Naive thymus-derived CD4-positive, alpha-beta T cell (primary cell): ENCODE measurements around the gene SYNGR2. TPM values are rescaled to one million over a fixed set of nuclear protein-coding genes. Genes with fewer than 3 reads are reported as not detected.

Experiments
- ATAC-seq: fragments of 150-1000 bp; cut with Tn5 transposase; 2 replicates; pipeline ENCODE4 v1.10.0; 2021; ENCODE audit warnings: mild to moderate bottlenecking, moderate library complexity
- CTCF ChIA-PET: fragments of 350-600 bp; sonication (Branson Sonifier 250); formaldehyde crosslinking; loops from one replicate; lab custom pipeline; 2021; ENCODE audit warnings: antibody characterized with exemption; lab: Charles Lee
- POLR2A ChIA-PET: fragments of 350-600 bp; sonication (Branson Sonifier 250); formaldehyde crosslinking; loops from one replicate; lab custom pipeline; 2021; ENCODE audit warnings: antibody characterized with exemption, inconsistent platforms; lab: Charles Lee
- DNase-seq, 9 donors: peaks; one replicate each; pipeline versions ENCODE4 v3.0.0 to v3.0.0-alpha.2; 2020 to 2022; ENCODE audit warnings: mixed read lengths in 1 of 9
- H3K27ac ChIP-seq: one replicate; pipeline ENCODE4 v1.7.0; 2013; ENCODE audit warnings: mild to moderate bottlenecking, low read depth, low read length, moderate library complexity
- H3K27me3 ChIP-seq, 2 donors: one replicate each; pipeline ENCODE4 v1.7.0; 2013; ENCODE audit warnings: low read length in 2 of 2, mild to moderate bottlenecking in 2 of 2, moderate library complexity in 2 of 2; ENCODE audit not compliant: control insufficient read depth in 2 of 2, insufficient read depth in 2 of 2
- H3K36me3 ChIP-seq, 3 experiments: 1 replicate in 2 of 3; 2 replicates in 1 of 3; pipeline ENCODE4 v1.7.0; 2013; ENCODE audit warnings: low read length in 3 of 3, mild to moderate bottlenecking in 3 of 3, moderate library complexity in 1 of 3; ENCODE audit not compliant: insufficient read depth in 3 of 3, control insufficient read depth in 2 of 3
- H3K4me1 ChIP-seq, 2 donors: one replicate each; pipeline ENCODE4 v1.7.0; 2013; ENCODE audit warnings: low read length in 2 of 2, mild to moderate bottlenecking in 2 of 2, moderate library complexity in 1 of 2; ENCODE audit not compliant: control insufficient read depth in 2 of 2, insufficient read depth in 2 of 2
- H3K4me3 ChIP-seq: 2 replicates; pipeline ENCODE4 v1.7.0; 2013; ENCODE audit warnings: mild to moderate bottlenecking, low read length
- H3K9me3 ChIP-seq, 3 experiments: 1 replicate in 2 of 3; 2 replicates in 1 of 3; pipeline ENCODE4 v1.7.0; 2013; ENCODE audit warnings: low read length in 3 of 3; ENCODE audit not compliant: control insufficient read depth in 2 of 3
- H3K27ac Mint-ChIP-seq, 9 donors: one replicate each; pipeline ENCODE4 v1.8.0; 2020 to 2022; ENCODE audit warnings: mixed read lengths in 9 of 9, mild to moderate bottlenecking in 8 of 9, moderate library complexity in 5 of 9, inconsistent platforms in 2 of 9
- H3K27me3 Mint-ChIP-seq, 5 donors: one replicate each; pipeline ENCODE4 v1.8.0; 2021 to 2022; ENCODE audit warnings: mixed read lengths in 5 of 5, mild to moderate bottlenecking in 1 of 5
- H3K36me3 Mint-ChIP-seq, 5 donors: one replicate each; pipeline ENCODE4 v1.8.0; 2020 to 2022; ENCODE audit warnings: mixed read lengths in 5 of 5, mild to moderate bottlenecking in 3 of 5, inconsistent platforms in 1 of 5
- H3K4me1 Mint-ChIP-seq, 7 donors: one replicate each; pipeline ENCODE4 v1.8.0; 2020 to 2022; ENCODE audit warnings: mixed read lengths in 7 of 7, mild to moderate bottlenecking in 3 of 7, inconsistent platforms in 1 of 7
- H3K4me3 Mint-ChIP-seq, 10 donors: one replicate each; pipeline ENCODE4 v1.8.0; 2020 to 2022; ENCODE audit warnings: mild to moderate bottlenecking in 10 of 10, mixed read lengths in 10 of 10, moderate library complexity in 6 of 10, inconsistent platforms in 2 of 10
- H3K9me3 Mint-ChIP-seq, 11 donors: one replicate each; pipeline ENCODE4 v1.8.0; 2020 to 2022; ENCODE audit warnings: mixed read lengths in 11 of 11, mild to moderate bottlenecking in 4 of 11, inconsistent platforms in 1 of 11, moderate library complexity in 1 of 11
- intact Hi-C, 2 donors: fragments of 100-400 bp; cut with micrococcal nuclease; formaldehyde crosslinking; loops; one replicate each; pipeline ENCODE4 v1.15.1; 2023
- polyA plus RNA-seq, 2 donors: library from polyadenylated mRNA; unstranded; fragments of 300-500 nt; fragmentation: Illumina TruSeq; gene quantifications; one replicate each; pipeline ENCODE4 v1.2.3, GENCODE V29; 2021
- total RNA-seq, 6 experiments: library from RNA in 5 of 6; stranded (reverse) in 5 of 6; gene quantifications; 1 replicate in 5 of 6; 2 replicates in 1 of 6; pipeline ENCODE4 v1.2.3 and lab custom pipeline; 2021 to 2026

The SYNGR2 gene, protein sequence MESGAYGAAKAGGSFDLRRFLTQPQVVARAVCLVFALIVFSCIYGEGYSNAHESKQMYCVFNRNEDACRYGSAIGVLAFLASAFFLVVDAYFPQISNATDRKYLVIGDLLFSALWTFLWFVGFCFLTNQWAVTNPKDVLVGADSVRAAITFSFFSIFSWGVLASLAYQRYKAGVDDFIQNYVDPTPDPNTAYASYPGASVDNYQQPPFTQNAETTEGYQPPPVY
- total RNA-seq: 100 to 1,000 TPM in 1 of 5 experiments, 10 to 100 TPM in 4; 47.6 to 109 (median 58.6) TPM
- polyA plus RNA-seq: 100 to 1,000 TPM in 1 of 2 donors, 10 to 100 TPM in 1; 94.6 to 118 TPM
- total RNA-seq (lab: John Stamatoyannopoulos, UW): 40.7 reads per million, percentile 66 among the genes with 10 or more reads in this experiment

DNA sequence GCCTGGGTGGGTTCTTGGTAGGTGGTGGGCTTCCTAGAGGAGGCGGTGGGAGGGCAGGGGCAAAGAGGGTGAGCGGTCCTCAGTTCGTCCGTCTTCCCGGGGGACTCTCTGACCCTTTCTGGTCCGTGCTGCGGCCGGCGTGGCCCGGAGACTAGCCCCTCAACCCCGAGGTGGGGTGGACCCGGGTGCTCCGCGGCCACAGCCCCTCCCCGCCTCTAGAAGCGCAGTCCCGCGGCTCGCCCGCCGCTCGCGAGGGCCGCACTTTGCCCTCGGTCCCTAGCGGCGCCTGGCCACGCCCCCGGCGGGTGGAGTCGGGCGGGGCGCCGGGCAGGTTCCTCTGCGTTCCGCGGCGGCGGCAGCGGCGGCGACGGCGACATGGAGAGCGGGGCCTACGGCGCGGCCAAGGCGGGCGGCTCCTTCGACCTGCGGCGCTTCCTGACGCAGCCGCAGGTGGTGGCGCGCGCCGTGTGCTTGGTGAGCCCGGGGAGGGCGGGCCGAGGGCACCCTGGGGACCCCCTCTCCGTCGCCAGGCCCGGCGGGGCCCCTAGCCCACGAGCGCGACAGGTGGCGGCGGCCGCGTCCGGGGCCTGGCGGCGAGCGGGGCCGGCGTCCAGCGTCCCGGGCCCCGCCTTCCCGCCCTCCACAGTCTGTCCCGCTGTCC lies at the start of gene SYNGR2:
TSS of gene SYNGR2 (plus strand) at position 340 of the 661 bp plus-strand sequence. CDS start at position 376, 36 bp downstream.
- ChIA-PET CTCF (interaction anchor here (0.6 kb wide), 1 partner anchor 724 kb away, joined by 3 read pairs; no protein-coding TSS in a partner anchor), POLR2A (interaction anchor here (0.6 to 2.2 kb wide), 6 partner anchors 15 to 54 kb away, joined by 3 to 12 read pairs (median 6); no protein-coding TSS in a partner anchor)
- H3K9me3 ChIP-seq: no peaks in the 10 kb centered on the region
- peak within 1 kb of the TSS; percentile 58 for H3K4me3 ChIP-seq
- peak; percentile 80 to 94 (median 87) for DNase-seq
- peak within 1 kb of the TSS; percentile 89 for H3K27ac ChIP-seq
- Mint-ChIP-seq H3K4me3 (peak within 1 kb of the TSS; percentile 64 to 83 (median 73)), H3K36me3 (peaks cover 0 to 7% (median 0%) of the 10 kb centered on the region in 5 donors), H3K27ac (peak within 1 kb of the TSS; percentile 31 to 88 (median 66)), H3K9me3 (no peaks in the 10 kb centered on the region), H3K27me3 (no peaks in the 10 kb centered on the region), H3K4me1 (peaks cover 22 to 40% (median 35%) of the 10 kb centered on the region in 7 donors)
- intact Hi-C loops: loop anchor here (1.0 to 5.0 kb wide), 6 partner anchors 18 to 502 kb away; partner anchors contain the start of genes TMC8 (in 2 of the 2), AFMID (in 1 of the 2), BIRC5 (in 1 of the 2) and TK1 (in 1 of the 2)
- ATAC-seq: peak; percentile 91
- H3K36me3 ChIP-seq: peaks cover 0 to 18% (median 0%) of the 10 kb centered on the region in 3 experiments
- H3K27me3 ChIP-seq: no peaks in the 10 kb centered on the region
- H3K4me1 ChIP-seq: peaks cover 6 to 25% of the 10 kb centered on the region in 2 donors

DNA sequence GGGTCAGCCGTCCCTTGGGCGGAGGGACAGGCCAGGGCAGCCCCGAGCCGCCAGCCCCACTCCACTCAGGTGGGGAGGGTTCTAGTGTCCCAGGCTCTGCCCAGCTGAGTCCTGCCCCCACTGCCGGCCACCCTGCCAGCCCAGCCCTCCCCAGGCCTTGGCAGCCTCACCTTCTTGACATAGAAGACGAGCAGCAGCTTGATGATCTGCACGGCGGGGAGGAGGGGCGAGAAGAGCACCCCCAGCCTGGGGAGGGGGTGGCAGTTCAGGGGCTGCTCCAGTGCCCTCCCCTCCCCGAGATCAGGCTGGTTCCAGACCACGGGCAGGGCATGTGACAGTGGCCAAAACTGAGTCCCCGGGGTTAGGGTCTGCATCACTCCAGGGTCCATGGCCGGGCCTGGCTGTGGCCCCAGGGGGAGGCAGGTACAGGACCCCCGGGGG lies 49.6 kb upstream of the SYNGR2 start:
- Mint-ChIP-seq H3K4me3 (peak overlapping the region in 2 of 10 donors; percentile 77 to 93), H3K4me1 (peaks cover 40 to 74% (median 54%) of the 10 kb centered on the region in 7 donors), H3K36me3 (peaks cover 2 to 41% (median 17%) of the 10 kb centered on the region in 5 donors), H3K27me3 (no peaks in the 10 kb centered on the region), H3K27ac (peak overlapping the region in 1 of 9 donors; percentile 25), H3K9me3 (peaks cover 0 to 8% (median 0%) of the 10 kb centered on the region in 11 donors)
- Histone ChIP-seq H3K4me1 (peaks cover 45 to 62% of the 10 kb centered on the region in 2 donors), H3K4me3 (no peak overlapping the region), H3K27ac (no peak overlapping the region), H3K9me3 (no peaks in the 10 kb centered on the region), H3K36me3 (peaks cover 19 to 84% (median 30%) of the 10 kb centered on the region in 3 experiments), H3K27me3 (no peaks in the 10 kb centered on the region)
- ChIA-PET CTCF (interaction anchor here (0.6 to 5.8 kb wide), 4 partner anchors 11 to 1405 kb away, joined by 3 to 59 read pairs (median 3); partner anchors contain the start of gene TMC8), POLR2A (interaction anchor here (1.0 to 27.3 kb wide), 7 partner anchors 8 to 160 kb away, joined by 3 to 898 read pairs (median 5); partner anchors contain the start of genes C17orf99, TMC6, TMC8 and TNRC6C)
- DNase-seq: peak in 2 of 9 donors; percentile 8 to 14
- intact Hi-C loops: no loop called here
- ATAC-seq: no peak

DNA sequence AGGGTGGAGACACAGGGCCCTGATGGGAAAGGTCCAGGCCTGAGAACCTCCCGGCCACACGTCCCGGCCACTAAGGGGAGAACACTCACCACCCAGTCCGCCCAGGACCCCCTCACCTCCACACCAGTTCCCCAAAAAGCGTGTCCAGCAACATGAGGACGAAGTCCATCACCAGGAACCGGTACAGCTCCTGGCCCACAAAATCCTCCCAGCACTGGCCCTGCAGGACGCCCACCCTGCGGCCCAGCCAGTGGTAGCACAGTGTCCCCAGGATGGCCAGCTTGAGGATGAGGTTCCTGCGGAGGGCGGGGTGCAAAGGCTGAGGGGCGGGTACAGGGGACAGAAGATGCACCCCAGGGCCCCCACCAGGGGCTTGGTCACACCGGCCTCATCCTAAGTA lies 47.8 kb upstream of the SYNGR2 start:
- ChIA-PET CTCF (interaction anchor here (0.7 to 5.8 kb wide), 2 partner anchors 10 to 15 kb away, joined by 3 to 59 read pairs; partner anchors contain the start of gene TMC8), POLR2A (interaction anchor here (0.6 to 27.3 kb wide), 9 partner anchors 9 to 676 kb away, joined by 3 to 898 read pairs (median 4); partner anchors contain the start of genes C17orf99, TMC6 and TMC8)
- Histone ChIP-seq H3K4me1 (peaks cover 53 to 67% of the 10 kb centered on the region in 2 donors), H3K27ac (peak overlapping the region; percentile 77), H3K4me3 (peak overlapping the region; percentile 46), H3K27me3 (no peaks in the 10 kb centered on the region), H3K9me3 (no peaks in the 10 kb centered on the region), H3K36me3 (peaks cover 23 to 84% (median 30%) of the 10 kb centered on the region in 3 experiments)
- Mint-ChIP-seq H3K27ac (peak overlapping the region in 8 of 9 donors; percentile 33 to 99 (median 84)), H3K36me3 (peaks cover 4 to 42% (median 13%) of the 10 kb centered on the region in 5 donors), H3K9me3 (peaks cover 0 to 8% (median 0%) of the 10 kb centered on the region in 11 donors), H3K27me3 (no peaks in the 10 kb centered on the region), H3K4me3 (peak overlapping the region; percentile 84 to 99 (median 88)), H3K4me1 (peaks cover 30 to 68% (median 52%) of the 10 kb centered on the region in 7 donors)
- intact Hi-C loops: loop anchor here in 1 of 2 donors (10.0 kb wide), 1 partner anchor 746 kb away; no protein-coding TSS in a partner anchor
- ATAC-seq (no peak), DNase-seq (no peak)

DNA sequence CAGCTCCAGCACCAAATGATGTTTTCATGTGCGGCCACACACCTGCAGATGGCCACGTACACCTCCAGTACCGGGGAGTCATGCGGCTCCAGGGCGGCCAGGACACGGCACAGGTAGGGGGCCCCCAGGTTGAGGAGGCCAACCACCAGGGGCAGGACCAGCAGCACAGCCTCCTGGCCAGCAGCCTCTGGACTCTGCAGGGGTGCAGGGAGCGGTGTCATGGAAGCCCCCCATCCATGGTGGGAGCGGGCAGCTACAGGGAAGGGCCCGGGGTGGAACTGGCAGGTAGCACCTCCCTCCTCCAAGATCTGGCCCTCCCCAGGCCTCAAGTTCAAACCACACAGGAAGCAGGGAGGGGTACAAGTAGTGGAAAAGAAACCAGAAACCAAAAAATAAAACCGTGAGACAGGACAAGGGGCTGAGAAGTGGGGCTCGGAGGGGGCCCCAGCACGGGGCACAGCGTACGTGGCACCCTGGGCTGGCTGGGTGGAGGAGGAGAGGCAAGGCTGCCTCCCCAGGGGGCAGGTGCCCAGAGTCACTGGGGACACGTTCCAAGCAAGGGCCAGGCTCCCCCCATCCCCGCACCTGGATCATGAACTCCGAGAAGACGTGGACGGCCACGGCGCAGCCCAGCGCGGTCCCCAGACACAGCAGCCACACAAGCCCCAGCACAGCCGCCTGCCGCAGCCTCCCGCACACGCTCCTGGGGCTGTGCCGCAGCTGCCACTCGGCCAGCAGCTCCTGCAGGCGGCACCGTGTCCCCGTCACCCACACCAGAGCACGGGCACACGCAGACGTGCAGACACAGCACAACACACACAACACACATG lies 47.2 kb upstream of the SYNGR2 start:
- H3K9me3 Mint-ChIP-seq: peaks cover 0 to 8% (median 0%) of the 10 kb centered on the region in 11 donors
- DNase-seq (peak in 8 of 9 donors; percentile 57 to 88 (median 79)), ATAC-seq (peak; percentile 61)
- H3K4me1 Mint-ChIP-seq: peaks cover 30 to 68% (median 55%) of the 10 kb centered on the region in 7 donors
- H3K4me3 ChIP-seq: peak overlapping the region; percentile 46
- peaks cover 4 to 47% (median 13%) of the 10 kb centered on the region in 5 donors for H3K36me3 Mint-ChIP-seq
- H3K27ac Mint-ChIP-seq: peak overlapping the region; percentile 80 to 99 (median 92)
- H3K27ac ChIP-seq: peak overlapping the region; percentile 77
- POLR2A ChIA-PET: interaction anchor here (0.6 to 27.3 kb wide), 12 partner anchors 10 to 680 kb away, joined by 3 to 898 read pairs (median 3); partner anchors contain the start of genes C17orf99, TMC6, TMC8 and TNRC6C
- peaks cover 23 to 78% (median 30%) of the 10 kb centered on the region in 3 experiments for H3K36me3 ChIP-seq
- intact Hi-C loops: loop anchor here (1.0 to 10.0 kb wide), 3 partner anchors 9 to 746 kb away; partner anchors contain the start of gene TMC8 (in 2 of the 2)
- peak overlapping the region; percentile 84 to 99 (median 88) for H3K4me3 Mint-ChIP-seq
- H3K27me3 ChIP-seq: no peaks in the 10 kb centered on the region
- no peaks in the 10 kb centered on the region for H3K27me3 Mint-ChIP-seq
- H3K4me1 ChIP-seq: peaks cover 60 to 74% of the 10 kb centered on the region in 2 donors
- CTCF ChIA-PET: interaction anchor here (0.7 to 5.8 kb wide), 3 partner anchors 10 to 130 kb away, joined by 3 to 59 read pairs (median 4); partner anchors contain the start of gene TMC8
- no peaks in the 10 kb centered on the region for H3K9me3 ChIP-seq

DNA sequence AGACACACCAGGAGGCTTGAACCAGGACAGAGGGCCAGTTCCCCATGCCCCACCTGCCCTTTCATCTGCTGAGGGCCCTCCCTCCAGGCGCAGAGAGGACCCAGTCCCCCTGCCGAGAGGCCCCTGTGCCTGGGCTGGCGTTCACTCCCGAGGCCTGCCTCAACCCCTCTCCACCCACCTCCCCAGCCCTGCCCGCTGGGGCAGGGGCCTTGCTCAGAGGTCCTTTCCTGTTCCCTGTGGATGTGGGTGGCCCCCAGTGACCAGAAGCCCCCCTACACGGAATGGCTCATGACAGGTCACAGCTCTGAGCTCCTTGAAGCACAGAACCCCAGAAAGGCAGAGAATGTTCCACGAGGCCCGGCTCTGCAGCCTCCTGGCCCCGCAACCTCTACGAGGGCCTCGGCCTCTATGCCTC lies 46.6 kb upstream of the SYNGR2 start:
- intact Hi-C loops: loop anchor here (1.0 to 10.0 kb wide), 3 partner anchors 8 to 747 kb away; partner anchors contain the start of gene TMC8 (in 2 of the 2)
- Mint-ChIP-seq H3K27ac (peak overlapping the region; percentile 72 to 99 (median 92)), H3K4me3 (peak overlapping the region; percentile 84 to 99 (median 88)), H3K27me3 (no peaks in the 10 kb centered on the region), H3K4me1 (peaks cover 30 to 72% (median 57%) of the 10 kb centered on the region in 7 donors), H3K9me3 (peaks cover 0 to 8% (median 0%) of the 10 kb centered on the region in 11 donors), H3K36me3 (peaks cover 4 to 48% (median 16%) of the 10 kb centered on the region in 5 donors)
- Histone ChIP-seq H3K27ac (peak overlapping the region; percentile 77), H3K36me3 (peaks cover 23 to 72% (median 29%) of the 10 kb centered on the region in 3 experiments), H3K4me3 (peak overlapping the region; percentile 46), H3K4me1 (peaks cover 66 to 79% of the 10 kb centered on the region in 2 donors), H3K27me3 (no peaks in the 10 kb centered on the region), H3K9me3 (no peaks in the 10 kb centered on the region)
- ChIA-PET POLR2A (interaction anchor here (1.1 to 27.3 kb wide), 8 partner anchors 11 to 681 kb away, joined by 3 to 898 read pairs (median 4); partner anchors contain the start of genes C17orf99, TMC6, TMC8 and TNRC6C), CTCF (interaction anchor here (1.2 to 5.8 kb wide), 3 partner anchors 8 to 130 kb away, joined by 4 to 59 read pairs (median 4); no protein-coding TSS in a partner anchor)
- DNase-seq: peak in 2 of 9 donors; percentile 30 to 47
- peak; percentile 4 for ATAC-seq
